Stimulated activated CD8-positive, alpha-beta memory T cell treated with anti-CD3 and anti-CD28 coated beads, Interleukin-12 subunit alpha, Interleukin-12 subunit beta, amount 100 ng/mL, for 4 hours (primary cell): ENCODE results near the gene JKAMP.

Experiments
- DNase-seq: peaks from one replicate; pipeline ENCODE4 v3.0.0-alpha.2; 2020; ENCODE audit warnings: low read depth

The JKAMP gene

DNA sequence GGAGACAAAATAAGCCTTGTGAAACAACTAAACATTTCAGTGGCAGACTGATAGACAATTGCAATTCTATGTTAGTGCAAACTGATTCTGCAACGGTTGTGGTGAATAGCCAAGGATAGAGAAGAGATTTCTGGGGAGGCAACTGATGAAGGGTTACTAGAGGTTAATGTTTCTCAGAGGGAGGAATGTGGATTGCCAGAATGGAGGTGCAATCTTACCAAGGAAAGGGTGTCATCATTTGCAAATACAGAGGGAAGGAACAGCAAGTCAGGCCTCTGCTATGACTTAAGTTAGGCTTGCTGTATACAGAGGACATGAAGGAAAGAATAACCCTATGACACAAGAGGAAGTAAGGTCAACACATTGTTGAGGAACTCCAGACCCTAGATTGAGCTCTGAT is 56.5 kb downstream of the JKAMP start:
- DNase-seq = no peak

DNA sequence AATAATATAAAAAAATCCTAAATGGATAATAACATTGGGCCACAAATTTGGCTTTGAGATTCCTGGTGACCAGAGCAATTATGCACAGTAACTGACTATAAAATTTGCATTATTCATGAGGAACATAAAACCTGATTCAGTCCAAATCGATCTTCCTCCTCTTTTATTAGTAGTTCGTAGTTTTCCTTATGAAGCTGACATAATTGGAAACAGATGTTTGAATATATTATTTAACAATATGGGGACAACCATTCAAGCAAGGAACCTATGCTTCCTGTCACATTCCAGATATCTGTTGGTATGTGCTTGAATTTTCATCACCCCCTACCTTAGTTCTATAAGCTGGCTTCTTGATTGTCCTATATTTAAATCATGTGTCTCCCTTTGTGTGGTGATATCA is 57.4 kb downstream of the JKAMP start:
- no peak for DNase-seq

DNA sequence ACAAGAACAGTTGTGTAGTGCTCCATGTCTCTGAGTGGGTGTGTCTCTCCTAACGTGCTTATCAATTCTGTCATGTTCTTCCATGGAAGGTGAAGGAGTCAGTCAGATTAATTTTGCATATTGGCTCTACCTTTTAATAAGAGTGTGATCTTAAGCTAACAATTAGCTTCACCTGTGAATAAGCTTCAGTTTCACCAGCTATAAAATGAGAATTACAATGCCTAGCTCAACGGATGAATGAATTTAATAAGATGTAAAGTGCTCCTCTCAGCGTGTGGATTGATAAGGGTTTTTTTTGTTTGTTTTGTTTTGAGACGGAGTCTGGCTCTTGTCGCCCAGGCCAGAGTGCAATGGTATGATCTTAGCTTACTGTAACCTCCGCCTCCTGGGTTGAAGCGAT is 59.6 kb downstream of the JKAMP start:
- DNase-seq = no peak

DNA sequence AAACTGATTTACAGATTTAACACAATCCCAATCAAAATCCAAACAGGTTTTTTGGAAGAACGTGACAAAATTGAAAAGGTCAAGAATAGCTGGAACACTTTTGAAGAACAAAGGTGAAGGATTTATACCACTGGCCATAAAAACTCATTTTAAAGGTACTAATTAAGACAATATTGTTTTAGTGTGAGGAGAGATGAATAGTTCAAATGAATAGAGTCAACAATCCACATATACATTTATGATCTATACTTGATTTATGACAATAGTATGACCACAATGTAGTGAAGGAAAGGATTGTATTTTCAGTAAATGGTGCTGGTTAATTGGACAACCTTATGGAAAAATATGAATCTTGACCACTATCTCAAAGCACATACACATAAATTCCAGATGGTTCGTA is 63.0 kb downstream of the JKAMP start:
- no peak for DNase-seq
